ENCODE results near the gene PTH2R. TPM values are rescaled to one million over a fixed set of nuclear protein-coding genes. Genes with fewer than 3 reads are reported as not detected.
"Not testable (repeated sequence)": the region's sequence is repeated elsewhere in the genome, so short reads cannot be mapped to it uniquely, and the experiment has no call there.

Gene PTH2R
- total and polyA plus RNA-seq, 2 donors, result 0.04 to 0.69 TPM

GRCh38 chr2:208481945-208482344, 75.4 kb downstream of the PTH2R start:
- H3K27ac ChIP-seq (ENCODE audit: low read depth), result not testable (repeated sequence)

GRCh38 chr2:208482453-208483015, 75.9 kb downstream of the PTH2R start:
- H3K4me3 ChIP-seq (ENCODE audit: low read depth, low read length); DNase-seq (ENCODE audit: extremely low spot score); H3K4me1 ChIP-seq (ENCODE audit: insufficient read depth); H3K36me3 ChIP-seq (ENCODE audit: insufficient read depth); H3K27ac ChIP-seq (ENCODE audit: low read depth): not testable (repeated sequence)
- WGBS, result 79% methylated on average over 8 of the region's 8 CpGs

More at GRCh38 chr2:208481945-208482344, 75.4 kb downstream of the PTH2R start:
- H3K36me3 ChIP-seq (ENCODE audit: insufficient read depth); H3K4me3 ChIP-seq (ENCODE audit: low read depth, low read length); DNase-seq (ENCODE audit: extremely low spot score); H3K4me1 ChIP-seq (ENCODE audit: insufficient read depth): not testable (repeated sequence)
- 78% methylated on average over 5 of the region's 5 CpGs for WGBS

GRCh38 chr2:208485390-208485789, 78.8 kb downstream of the PTH2R start:
- WGBS, result 76% methylated on average over 3 of the region's 3 CpGs
- no peak overlapping the region for H3K27ac ChIP-seq (ENCODE audit: low read depth)
- H3K36me3 ChIP-seq (ENCODE audit: insufficient read depth), result no peaks in the 10 kb centered on the region
- no peaks in the 10 kb centered on the region for H3K4me1 ChIP-seq (ENCODE audit: insufficient read depth)
- DNase-seq (ENCODE audit: extremely low spot score), result no peak
- no peak overlapping the region for H3K4me3 ChIP-seq (ENCODE audit: low read depth, low read length)

- DNase-seq (ENCODE audit: extremely low spot score), result no peak
- H3K36me3 ChIP-seq (ENCODE audit: insufficient read depth), result no peaks in the 10 kb centered on the region
- no peak overlapping the region for H3K27ac ChIP-seq (ENCODE audit: low read depth)
- no peak overlapping the region for H3K4me3 ChIP-seq (ENCODE audit: low read depth, low read length)
- 60% methylated on average over 12 of the region's 12 CpGs for WGBS
- H3K4me1 ChIP-seq (ENCODE audit: insufficient read depth), result no peaks in the 10 kb centered on the region
Observed at GRCh38 chr2:208488686-208489564, 82.3 kb downstream of the PTH2R start.

GRCh38 chr2:208489687-208490086, 83.1 kb downstream of the PTH2R start:
- Histone ChIP-seq H3K4me3 (ENCODE audit: low read depth, low read length) (no peak overlapping the region), H3K4me1 (ENCODE audit: insufficient read depth) (no peaks in the 10 kb centered on the region), H3K27ac (ENCODE audit: low read depth) (no peak overlapping the region), H3K36me3 (ENCODE audit: insufficient read depth) (no peaks in the 10 kb centered on the region)
- no peak for DNase-seq (ENCODE audit: extremely low spot score)
- 16% methylated on average over 2 of the region's 2 CpGs for WGBS

DNA sequence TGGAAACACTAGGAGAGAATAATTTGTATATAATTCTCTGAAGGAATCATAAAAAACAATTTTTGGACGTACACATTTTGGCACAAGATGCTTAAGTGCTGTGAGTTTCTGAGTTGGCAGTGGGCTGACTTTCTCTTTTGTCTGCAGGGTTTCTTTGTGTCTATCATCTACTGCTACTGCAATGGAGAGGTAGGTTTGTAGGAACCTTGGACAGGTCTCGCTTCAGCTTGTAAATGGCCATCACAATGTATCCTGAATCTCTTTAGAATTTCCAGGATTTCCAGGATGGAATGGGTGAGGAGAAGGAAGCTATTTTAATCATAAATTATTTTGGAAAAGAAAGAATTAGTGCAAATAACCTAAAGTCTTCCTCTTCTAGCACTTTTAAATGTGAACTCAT, 83.9 kb downstream of the PTH2R start:
- WGBS, result 49% methylated on average over 2 of the region's 2 CpGs
- H3K4me1 ChIP-seq (ENCODE audit: insufficient read depth), result no peaks in the 10 kb centered on the region
- no peak overlapping the region for H3K27ac ChIP-seq (ENCODE audit: low read depth)
- no peak overlapping the region for H3K4me3 ChIP-seq (ENCODE audit: low read depth, low read length)
- DNase-seq (ENCODE audit: extremely low spot score), result no peak
- H3K36me3 ChIP-seq (ENCODE audit: insufficient read depth), result no peaks in the 10 kb centered on the region

- whole genome bisulfite sequencing, result 59% methylated on average over 2 of the region's 2 CpGs
- no peaks in the 10 kb centered on the region for H3K36me3 ChIP-seq (ENCODE audit: insufficient read depth)
- no peak overlapping the region for H3K27ac ChIP-seq (ENCODE audit: low read depth)
- H3K4me3 ChIP-seq (ENCODE audit: low read depth, low read length), result no peak overlapping the region
- H3K4me1 ChIP-seq (ENCODE audit: insufficient read depth), result no peaks in the 10 kb centered on the region
- no peak for DNase-seq (ENCODE audit: extremely low spot score)
Observed at GRCh38 chr2:208491641-208492040, 85.0 kb downstream of the PTH2R start.

GRCh38 chr2:208492069-208492468, 85.5 kb downstream of the PTH2R start:
- no peak overlapping the region for H3K27ac ChIP-seq (ENCODE audit: low read depth)
- DNase-seq (ENCODE audit: extremely low spot score), result no peak
- no peaks in the 10 kb centered on the region for H3K4me1 ChIP-seq (ENCODE audit: insufficient read depth)
- H3K4me3 ChIP-seq (ENCODE audit: low read depth, low read length), result no peak overlapping the region
- no peaks in the 10 kb centered on the region for H3K36me3 ChIP-seq (ENCODE audit: insufficient read depth)
- 80% methylated on average over 3 of the region's 3 CpGs for WGBS

GRCh38 chr2:208493186-208493585, 86.6 kb downstream of the PTH2R start:
- Histone ChIP-seq H3K27ac (ENCODE audit: low read depth) (no peak overlapping the region), H3K4me3 (ENCODE audit: low read depth, low read length) (no peak overlapping the region), H3K4me1 (ENCODE audit: insufficient read depth) (no peaks in the 10 kb centered on the region), H3K36me3 (ENCODE audit: insufficient read depth) (no peaks in the 10 kb centered on the region)
- 90% methylated on average over 12 of the region's 12 CpGs for WGBS
- no peak for DNase-seq (ENCODE audit: extremely low spot score)

GRCh38 chr2:208496129-208496528, 89.5 kb downstream of the PTH2R start:
- Histone ChIP-seq H3K36me3 (ENCODE audit: insufficient read depth) (no peaks in the 10 kb centered on the region), H3K4me1 (ENCODE audit: insufficient read depth) (no peaks in the 10 kb centered on the region), H3K4me3 (ENCODE audit: low read depth, low read length) (no peak overlapping the region), H3K27ac (ENCODE audit: low read depth) (no peak overlapping the region)
- 64% methylated on average over 2 of the region's 2 CpGs for WGBS
- no peak for DNase-seq (ENCODE audit: extremely low spot score)

DNA sequence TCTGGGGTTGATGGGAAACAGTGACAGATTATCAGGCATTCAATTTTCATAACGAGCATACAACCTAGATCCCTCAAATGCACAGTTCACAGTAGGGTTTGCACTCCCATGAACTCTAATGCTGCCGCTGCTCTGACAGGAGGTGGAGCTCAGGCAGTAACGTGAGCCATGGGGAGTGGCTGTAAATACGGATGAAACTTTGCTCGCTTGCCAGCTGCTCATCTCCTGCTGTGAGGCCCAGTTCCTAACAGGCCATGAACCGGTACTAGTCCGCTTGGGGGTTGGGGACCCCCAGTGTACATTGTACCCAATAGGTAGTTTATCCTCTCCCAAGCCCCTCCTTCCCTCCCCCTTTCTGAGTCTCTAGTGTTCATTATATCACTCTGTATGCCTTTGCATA, 94.6 kb downstream of the PTH2R start:
- Histone ChIP-seq H3K4me3 (ENCODE audit: low read depth, low read length) (no peak overlapping the region), H3K4me1 (ENCODE audit: insufficient read depth) (no peaks in the 10 kb centered on the region), H3K36me3 (ENCODE audit: insufficient read depth) (no peaks in the 10 kb centered on the region), H3K27ac (ENCODE audit: low read depth) (no peak overlapping the region)
- 11% methylated on average over 7 of the region's 7 CpGs for WGBS
- no peak for DNase-seq (ENCODE audit: extremely low spot score)

DNA sequence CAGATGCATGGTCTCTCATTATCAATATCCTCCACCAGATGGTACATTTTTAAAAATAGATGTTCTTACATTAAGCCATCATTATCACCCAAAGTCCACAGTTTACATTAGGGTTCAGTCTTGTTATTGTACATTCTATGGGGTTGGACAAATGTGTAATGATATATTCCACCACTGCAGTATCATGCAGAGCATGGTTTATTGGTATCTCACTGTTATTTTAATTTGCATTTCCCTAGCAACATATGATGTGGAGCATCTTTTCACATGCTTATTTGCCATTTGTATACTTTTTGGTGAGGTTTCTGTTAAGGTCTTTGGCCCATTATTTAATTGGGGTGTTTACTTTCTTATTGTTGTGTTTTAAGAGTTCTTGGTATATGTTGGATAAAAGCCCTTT, 95.7 kb downstream of the PTH2R start:
- H3K27ac ChIP-seq (ENCODE audit: low read depth), result no peak overlapping the region
- H3K36me3 ChIP-seq (ENCODE audit: insufficient read depth), result no peaks in the 10 kb centered on the region
- H3K4me3 ChIP-seq (ENCODE audit: low read depth, low read length), result no peak overlapping the region
- no peaks in the 10 kb centered on the region for H3K4me1 ChIP-seq (ENCODE audit: insufficient read depth)
- no peak for DNase-seq (ENCODE audit: extremely low spot score)

DNA sequence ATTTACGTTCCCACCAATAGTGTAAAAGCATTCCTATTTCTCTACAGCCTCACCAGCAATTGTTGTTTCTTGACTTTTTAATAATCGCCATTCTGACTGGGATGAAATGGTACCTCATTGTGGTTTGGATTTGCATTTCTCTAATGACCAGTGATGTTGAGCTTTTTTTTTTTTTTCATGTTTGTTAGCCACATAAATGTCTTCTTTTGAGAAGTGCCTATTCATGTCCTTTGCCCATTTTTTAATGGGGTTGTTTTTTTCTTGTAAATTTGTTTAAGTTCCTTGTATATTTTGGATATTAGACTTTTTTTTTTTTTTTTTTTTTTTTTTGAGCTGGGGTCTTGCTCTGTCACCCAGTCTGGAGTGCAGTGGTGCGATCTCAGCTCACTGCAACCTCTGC, 98.8 kb downstream of the PTH2R start:
- not testable (repeated sequence) for H3K4me1 ChIP-seq (ENCODE audit: insufficient read depth); DNase-seq (ENCODE audit: extremely low spot score); H3K36me3 ChIP-seq (ENCODE audit: insufficient read depth); H3K27ac ChIP-seq (ENCODE audit: low read depth); H3K4me3 ChIP-seq (ENCODE audit: low read depth, low read length)
- WGBS, result 92% methylated on average over 3 of the region's 3 CpGs

DNA sequence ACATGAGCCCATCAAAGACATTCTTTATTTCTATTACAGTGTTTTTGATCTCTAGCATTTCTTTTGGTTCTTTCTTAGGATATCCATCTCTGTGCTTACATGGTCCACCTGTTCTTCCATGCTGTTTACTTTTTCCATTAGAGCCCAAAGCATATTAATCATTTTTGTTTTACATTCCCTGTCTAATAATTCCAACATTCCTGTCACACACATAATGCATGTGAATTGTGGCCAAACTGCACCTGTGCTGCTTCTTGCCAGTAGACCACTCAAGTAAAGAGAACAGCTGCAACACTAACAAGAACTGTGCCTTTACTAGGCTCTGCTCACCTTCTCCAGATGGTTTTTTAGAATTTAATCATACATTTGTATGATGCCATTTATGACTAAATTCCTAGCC, 103.0 kb downstream of the PTH2R start:
- Histone ChIP-seq H3K4me3 (ENCODE audit: low read depth, low read length) (no peak overlapping the region), H3K27ac (ENCODE audit: low read depth) (no peak overlapping the region), H3K36me3 (ENCODE audit: insufficient read depth) (no peaks in the 10 kb centered on the region), H3K4me1 (ENCODE audit: insufficient read depth) (no peaks in the 10 kb centered on the region)
- DNase-seq (ENCODE audit: extremely low spot score), result no peak

Data from urinary bladder (tissue), 4 donors.